ENCODE measurements around the gene GDPD2. TPM values are rescaled to one million over a fixed set of nuclear protein-coding genes. Genes with fewer than 3 reads are reported as not detected.

The GDPD2 gene
- total RNA-seq, 4 donors from 2014 or later, result 0.35 TPM; not detected in 3

DNA sequence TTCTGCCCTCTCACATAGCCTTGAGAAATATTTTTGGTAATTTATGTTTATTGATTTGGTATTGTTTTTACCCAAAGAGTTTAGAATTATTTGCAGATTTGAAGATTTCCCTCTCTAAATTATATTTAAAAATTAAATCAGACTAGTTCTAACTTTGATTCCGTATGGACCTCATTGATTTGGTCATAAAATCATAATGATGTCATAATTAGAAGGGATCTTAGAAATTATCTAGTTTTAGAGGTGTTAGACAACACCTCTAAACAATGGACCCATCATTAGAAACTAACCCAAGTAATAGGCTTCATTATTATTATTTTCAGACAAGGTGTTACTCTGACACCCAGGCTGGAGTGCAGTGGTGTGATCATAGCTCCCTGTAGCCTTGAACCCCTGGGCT lies 45.6 kb downstream of the GDPD2 start:
- H3K4me3 ChIP-seq, result no peak overlapping the region
- H3K9me3 ChIP-seq, result no peaks in the 10 kb centered on the region
- H3K36me3 ChIP-seq, result no peaks in the 10 kb centered on the region
- WGBS, 2 donors (ENCODE audit: low coverage in 1 of 2), result 75 to 100% methylated on average over 1 of the region's 1 CpG
- no peaks in the 10 kb centered on the region for H3K27me3 ChIP-seq
- H3K4me1 ChIP-seq, result no peaks in the 10 kb centered on the region
- ATAC-seq, result no peak
- H3K27ac ChIP-seq, result no peak overlapping the region
- TF ChIP-seq POLR2A (IDR thresholded peaks at IDR 0.05) (no peak), POLR2AphosphoS5 (IDR thresholded peaks at IDR 0.05) (no peak), EP300 (IDR thresholded peaks at IDR 0.05) (no peak)
- TF ChIP-seq, protein P1, sequence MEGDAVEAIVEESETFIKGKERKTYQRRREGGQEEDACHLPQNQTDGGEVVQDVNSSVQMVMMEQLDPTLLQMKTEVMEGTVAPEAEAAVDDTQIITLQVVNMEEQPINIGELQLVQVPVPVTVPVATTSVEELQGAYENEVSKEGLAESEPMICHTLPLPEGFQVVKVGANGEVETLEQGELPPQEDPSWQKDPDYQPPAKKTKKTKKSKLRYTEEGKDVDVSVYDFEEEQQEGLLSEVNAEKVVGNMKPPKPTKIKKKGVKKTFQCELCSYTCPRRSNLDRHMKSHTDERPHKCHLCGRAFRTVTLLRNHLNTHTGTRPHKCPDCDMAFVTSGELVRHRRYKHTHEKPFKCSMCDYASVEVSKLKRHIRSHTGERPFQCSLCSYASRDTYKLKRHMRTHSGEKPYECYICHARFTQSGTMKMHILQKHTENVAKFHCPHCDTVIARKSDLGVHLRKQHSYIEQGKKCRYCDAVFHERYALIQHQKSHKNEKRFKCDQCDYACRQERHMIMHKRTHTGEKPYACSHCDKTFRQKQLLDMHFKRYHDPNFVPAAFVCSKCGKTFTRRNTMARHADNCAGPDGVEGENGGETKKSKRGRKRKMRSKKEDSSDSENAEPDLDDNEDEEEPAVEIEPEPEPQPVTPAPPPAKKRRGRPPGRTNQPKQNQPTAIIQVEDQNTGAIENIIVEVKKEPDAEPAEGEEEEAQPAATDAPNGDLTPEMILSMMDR (IDR thresholded peaks at IDR 0.05), result no peak

DNA sequence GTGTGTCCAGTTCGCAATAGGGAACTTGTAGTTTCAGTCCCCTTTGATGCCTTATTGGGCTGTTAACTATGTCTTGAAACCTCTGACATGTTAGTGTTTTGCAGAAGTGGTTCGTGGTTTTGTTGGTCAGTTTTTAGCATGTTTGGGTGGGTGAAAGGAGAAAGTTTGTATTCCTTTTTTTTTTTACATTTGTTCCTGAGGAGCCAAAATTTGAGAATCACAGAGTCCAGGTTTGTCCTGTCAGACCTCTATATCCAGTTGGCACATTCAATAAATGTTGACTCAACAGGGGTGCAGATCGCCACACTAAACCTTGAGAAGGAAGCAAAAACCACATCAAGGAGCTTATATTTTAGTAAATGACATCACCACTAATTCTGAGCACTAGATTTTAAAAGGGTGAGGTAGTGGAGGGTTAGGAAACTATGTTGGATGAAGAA lies 47.8 kb downstream of the GDPD2 start:
- Histone ChIP-seq H3K4me1 (no peaks in the 10 kb centered on the region), H3K27me3 (no peaks in the 10 kb centered on the region), H3K9me3 (no peaks in the 10 kb centered on the region), H3K36me3 (no peaks in the 10 kb centered on the region), H3K27ac (no peak overlapping the region), H3K4me3 (no peak overlapping the region)
- TF ChIP-seq, protein P1 (IDR thresholded peaks at IDR 0.05), result no peak
- no peak for TF ChIP-seq POLR2AphosphoS5 (IDR thresholded peaks at IDR 0.05)
- no peak for TF ChIP-seq POLR2A (IDR thresholded peaks at IDR 0.05)
- no peak for TF ChIP-seq EP300 (IDR thresholded peaks at IDR 0.05)
- no peak for ATAC-seq
- 68 to 70% methylated on average over 2 of the region's 3 CpGs for WGBS, 2 donors (ENCODE audit: low coverage in 1 of 2)

DNA sequence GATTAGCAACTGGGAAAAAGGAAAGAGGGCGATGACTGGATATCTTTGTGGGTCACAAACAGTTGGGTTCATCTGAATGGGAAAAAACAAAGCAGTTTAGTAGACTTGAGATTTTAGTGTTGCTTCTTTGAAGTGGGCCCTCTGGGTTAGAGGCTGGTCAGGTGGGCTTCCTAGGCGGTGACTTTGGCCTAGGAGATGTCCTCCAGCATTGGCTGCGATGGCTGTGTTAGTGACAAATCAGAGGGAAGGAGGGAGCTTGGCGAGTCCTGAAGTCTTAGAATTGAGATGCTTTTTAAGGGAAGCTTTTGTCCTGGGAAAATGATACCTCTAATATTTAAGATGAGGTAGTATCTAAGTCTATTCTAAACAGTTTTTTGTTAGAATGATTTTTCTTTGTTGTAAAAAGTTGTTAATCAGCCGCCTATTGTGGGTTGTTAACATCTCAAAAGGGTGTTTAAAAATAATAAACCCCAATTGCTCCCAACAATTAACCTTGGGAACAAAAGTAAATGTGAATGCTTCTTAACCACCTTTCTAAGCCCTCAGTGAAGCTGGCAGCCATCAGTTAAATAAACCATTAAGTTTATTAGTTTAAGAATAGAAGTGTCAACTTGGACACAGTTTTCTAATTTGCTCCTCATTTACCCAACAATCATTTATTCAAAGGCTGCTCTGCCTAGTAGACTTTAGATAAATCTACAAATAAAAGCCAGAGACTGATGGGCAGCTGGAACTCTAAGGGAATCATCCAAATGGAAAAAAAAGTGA lies 53.2 kb downstream of the GDPD2 start:
- H3K36me3 ChIP-seq, result no peaks in the 10 kb centered on the region
- 54 to 86% methylated on average over 2 to 3 of the region's 5 CpGs for WGBS, 2 donors (ENCODE audit: low coverage in 1 of 2)
- no peaks in the 10 kb centered on the region for H3K27me3 ChIP-seq
- peak overlapping the region; percentile 78 to 84 (median 81) for H3K27ac ChIP-seq
- H3K9me3 ChIP-seq, result no peaks in the 10 kb centered on the region
- no peak for ATAC-seq
- no peak overlapping the region for H3K4me3 ChIP-seq
- peaks cover 5 to 42% (median 15%) of the 10 kb centered on the region in 3 donors for H3K4me1 ChIP-seq
- TF ChIP-seq POLR2AphosphoS5 (IDR thresholded peaks at IDR 0.05), result no peak
- no peak for TF ChIP-seq EP300 (IDR thresholded peaks at IDR 0.05)
- TF ChIP-seq, protein P1 (IDR thresholded peaks at IDR 0.05), result no peak
- TF ChIP-seq POLR2A (IDR thresholded peaks at IDR 0.05), result no peak

DNA sequence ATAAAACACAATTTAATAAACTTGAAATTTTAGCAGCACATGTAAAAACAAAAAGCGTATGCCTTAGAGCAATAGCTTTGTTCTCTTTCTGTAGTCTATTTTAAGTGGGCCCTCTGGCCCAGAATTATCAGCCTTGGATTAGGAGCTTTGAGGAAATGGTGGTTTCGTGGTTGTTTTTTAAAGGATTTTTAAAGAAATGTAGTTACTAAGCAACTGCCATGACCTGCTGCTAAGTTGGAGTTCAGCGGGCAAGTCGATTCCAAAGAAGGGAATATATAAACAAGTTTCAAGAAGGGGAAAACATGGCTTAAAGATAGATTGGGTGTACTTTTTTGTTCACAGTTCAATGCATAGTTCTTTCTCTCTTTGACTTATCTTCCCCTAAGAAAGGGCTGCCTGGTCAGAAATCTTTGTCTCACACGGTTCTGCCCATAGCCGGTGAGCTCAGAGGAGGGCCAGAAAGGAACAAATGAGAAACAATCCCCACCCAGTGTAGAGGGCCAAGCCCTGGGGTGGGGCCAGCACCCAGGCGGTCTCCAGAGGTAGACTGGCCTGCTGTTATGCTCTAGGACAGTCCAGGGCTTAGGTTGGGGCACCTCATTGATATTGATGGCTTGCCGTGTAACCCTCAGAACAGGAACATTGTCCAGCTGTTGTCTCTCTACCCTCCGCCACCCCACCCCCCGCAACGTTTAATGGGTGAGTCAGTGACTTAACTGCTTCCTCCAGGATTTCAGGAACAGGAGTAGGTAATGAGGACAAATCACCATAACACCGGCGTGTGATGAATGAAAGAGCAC lies 54.0 kb downstream of the GDPD2 start:
- WGBS, 2 donors (ENCODE audit: low coverage in 1 of 2), result 18 to 26% methylated on average over 4 to 7 of the region's 13 CpGs
- Histone ChIP-seq H3K4me1 (peaks cover 5 to 50% (median 15%) of the 10 kb centered on the region in 3 donors), H3K27ac (peak overlapping the region; percentile 78 to 84 (median 81))

DNA sequence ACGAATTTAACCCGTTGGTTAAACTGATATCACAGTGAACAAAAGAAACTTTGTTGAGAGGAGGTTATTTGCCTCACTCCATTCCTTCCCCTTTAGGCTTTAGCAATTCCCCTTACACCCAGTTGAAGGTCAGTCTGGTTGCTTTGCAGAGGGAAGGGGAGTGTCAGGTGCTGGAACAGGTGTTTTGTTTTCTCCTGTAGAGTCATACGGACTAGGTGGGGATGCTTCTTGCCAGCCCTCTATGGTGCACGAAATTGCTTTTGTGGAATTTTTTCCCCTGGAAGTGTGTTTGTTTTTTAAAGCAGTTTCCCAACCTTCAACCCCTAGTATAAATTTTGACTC lies 54.6 kb downstream of the GDPD2 start:
- no peak for ATAC-seq
- WGBS, 2 donors (ENCODE audit: low coverage in 1 of 2), result 13 to 24% methylated on average over 2 to 3 of the region's 4 CpGs
- no peaks in the 10 kb centered on the region for H3K27me3 ChIP-seq
- H3K36me3 ChIP-seq, result no peaks in the 10 kb centered on the region
- peaks cover 5 to 51% (median 15%) of the 10 kb centered on the region in 3 donors for H3K4me1 ChIP-seq
- TF ChIP-seq POLR2A (IDR thresholded peaks at IDR 0.05) (no peak), POLR2AphosphoS5 (IDR thresholded peaks at IDR 0.05) (no peak), EP300 (IDR thresholded peaks at IDR 0.05) (no peak)
- TF ChIP-seq, protein P1 (IDR thresholded peaks at IDR 0.05), result no peak
- H3K4me3 ChIP-seq, result no peak overlapping the region
- no peaks in the 10 kb centered on the region for H3K9me3 ChIP-seq
- peak overlapping the region; percentile 78 to 84 (median 81) for H3K27ac ChIP-seq

More for the DNA sequence above, 54.0 kb downstream of the GDPD2 start:
- Histone ChIP-seq H3K9me3 (no peaks in the 10 kb centered on the region), H3K4me3 (peak overlapping the region in 1 of 2 donors; percentile 10), H3K27me3 (no peaks in the 10 kb centered on the region), H3K36me3 (no peaks in the 10 kb centered on the region)
- ATAC-seq, result peak; percentile 70
- TF ChIP-seq POLR2A (IDR thresholded peaks at IDR 0.05) (no peak), POLR2AphosphoS5 (IDR thresholded peaks at IDR 0.05) (peak; percentile 46)
